ENCODE results near the gene ENOX2.
"Not testable (repeated sequence)": the region's sequence is repeated elsewhere in the genome, so short reads cannot be mapped to it uniquely, and the experiment has no call there.

Gene ENOX2

DNA sequence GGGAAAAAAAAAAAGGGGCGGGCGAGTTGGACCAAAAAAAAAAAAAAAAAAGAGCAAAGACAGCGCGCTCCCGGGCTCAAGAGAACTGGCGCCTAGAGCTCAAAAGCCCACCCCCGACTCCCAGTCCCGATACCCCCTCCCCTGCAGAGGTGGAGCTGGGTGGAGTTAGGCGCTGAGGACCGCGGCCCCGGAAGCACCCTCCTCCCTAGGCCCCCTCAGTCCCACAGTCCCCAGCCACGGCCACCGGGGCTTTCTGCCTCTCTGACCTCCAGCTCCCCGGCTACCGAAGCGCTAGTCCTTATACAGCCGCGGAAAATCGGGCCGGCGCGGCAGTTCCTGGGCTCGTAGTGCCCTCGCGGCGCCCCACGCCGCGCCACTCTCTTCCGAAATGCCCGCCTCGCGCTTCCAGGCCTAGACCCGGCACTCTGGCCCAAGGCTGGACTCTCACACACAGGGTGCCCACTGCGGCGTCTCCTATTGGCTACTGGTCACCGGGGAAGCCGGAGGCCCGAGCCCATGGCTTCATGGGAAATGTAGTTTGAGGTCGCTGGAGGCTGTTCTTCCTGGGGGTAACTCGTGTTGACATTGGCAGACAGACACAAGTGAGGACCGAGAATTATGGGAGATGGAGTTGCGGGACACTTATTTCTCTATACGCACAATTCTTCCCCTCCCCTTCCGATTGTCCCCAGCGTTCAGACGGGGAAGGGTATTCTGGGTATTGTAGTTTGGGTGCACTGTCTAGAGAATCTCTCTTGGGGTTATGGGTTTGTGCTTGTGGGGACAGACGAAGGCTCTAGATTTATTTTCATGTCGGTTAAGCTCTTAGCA is at the start of gene ENOX2:
TSS of gene ENOX2 (minus strand) at position 427 of the 831 bp plus-strand sequence. CDS start 199,993 bp downstream, outside the sequence.
- DNase-seq (ENCODE audit: low spot score), result peak; percentile 87

GRCh38 chrX:130952266-130953043 is 49.4 kb upstream of the ENOX2 start:
- DNase-seq (ENCODE audit: low spot score), result no peak

GRCh38 chrX:130944230-130944629 is 41.2 kb upstream of the ENOX2 start:
- DNase-seq (ENCODE audit: low spot score), result no peak

DNA sequence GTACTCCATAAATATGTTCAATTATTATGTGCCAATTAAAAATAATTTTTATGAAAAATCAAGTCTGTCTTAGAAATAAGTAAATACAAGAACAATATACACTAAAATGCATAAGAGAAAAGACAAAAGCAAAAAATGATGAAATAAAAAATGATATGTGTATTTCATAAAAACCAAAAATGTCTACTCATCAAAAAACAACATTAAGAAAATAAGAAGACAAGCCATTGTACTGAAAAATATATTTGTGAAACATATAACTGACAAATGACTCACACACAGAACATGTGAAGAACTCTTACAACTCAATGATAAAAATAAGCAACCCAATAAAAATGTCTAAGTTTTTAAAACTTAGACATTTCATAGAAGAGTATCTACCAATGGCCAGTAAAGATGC is 34.1 kb upstream of the ENOX2 start:
- no peak for DNase-seq (ENCODE audit: low spot score)

GRCh38 chrX:130933358-130933757 is 30.3 kb upstream of the ENOX2 start:
- no peak for DNase-seq (ENCODE audit: low spot score)

DNA sequence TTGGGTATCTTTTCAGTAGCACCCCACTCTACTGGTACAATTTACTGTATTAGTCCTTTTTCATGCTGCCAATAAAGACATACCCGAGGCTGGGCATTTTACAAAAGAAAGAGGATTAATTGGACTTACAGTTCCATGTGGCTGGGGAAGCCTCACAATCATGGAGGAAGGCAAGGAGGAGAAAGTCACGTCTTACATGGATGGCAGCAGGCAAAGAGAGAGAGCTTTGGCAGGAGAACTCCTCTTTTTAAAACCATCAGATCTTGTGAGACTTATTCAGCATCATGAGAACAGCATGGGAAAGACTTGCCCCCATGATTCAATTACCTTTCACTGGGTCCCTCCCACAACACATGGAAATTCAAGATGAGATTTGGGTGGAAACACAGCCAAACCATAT is 17.4 kb upstream of the ENOX2 start:
- DNase-seq (ENCODE audit: low spot score), result not testable (repeated sequence)

DNA sequence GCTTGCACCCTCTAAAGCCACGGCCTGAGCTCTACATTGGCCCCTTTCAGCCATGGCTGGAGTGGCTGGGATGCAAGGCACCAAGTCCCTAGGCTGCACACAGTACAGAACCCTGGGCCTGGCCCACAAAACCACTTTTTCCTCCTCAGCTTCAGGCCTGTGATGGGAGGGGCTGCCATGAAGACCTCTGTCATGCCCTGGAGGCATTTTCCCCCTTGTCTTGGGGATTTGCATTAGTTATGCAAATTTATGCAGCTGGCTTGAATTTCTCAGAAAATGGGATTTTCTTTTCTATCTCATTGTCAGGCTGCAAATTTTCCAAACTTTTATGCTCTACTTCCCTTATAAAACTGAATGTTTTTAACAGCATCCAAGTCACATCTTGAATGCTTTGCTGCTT is 16.7 kb upstream of the ENOX2 start:
- not testable (repeated sequence) for DNase-seq (ENCODE audit: low spot score)

DNA sequence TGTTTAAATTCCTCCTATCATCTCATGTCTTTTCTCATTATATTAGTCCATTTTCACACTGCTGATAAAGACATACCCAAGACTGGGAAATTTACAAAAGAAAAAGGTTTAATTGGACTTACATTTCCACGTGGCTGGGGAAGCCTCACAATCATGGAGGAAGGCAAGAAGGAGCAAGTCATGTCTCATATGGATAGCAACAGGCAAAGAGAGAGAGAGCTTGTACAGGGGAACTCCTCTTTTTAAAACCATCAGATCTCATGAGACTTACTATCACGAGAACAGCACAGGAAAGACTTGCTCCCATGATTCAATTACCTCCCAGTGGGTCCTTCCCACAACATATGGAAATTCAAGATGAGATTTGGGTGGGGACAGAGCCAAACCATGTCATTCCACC is 15.5 kb upstream of the ENOX2 start:
- DNase-seq (ENCODE audit: low spot score), result not testable (repeated sequence)

DNA sequence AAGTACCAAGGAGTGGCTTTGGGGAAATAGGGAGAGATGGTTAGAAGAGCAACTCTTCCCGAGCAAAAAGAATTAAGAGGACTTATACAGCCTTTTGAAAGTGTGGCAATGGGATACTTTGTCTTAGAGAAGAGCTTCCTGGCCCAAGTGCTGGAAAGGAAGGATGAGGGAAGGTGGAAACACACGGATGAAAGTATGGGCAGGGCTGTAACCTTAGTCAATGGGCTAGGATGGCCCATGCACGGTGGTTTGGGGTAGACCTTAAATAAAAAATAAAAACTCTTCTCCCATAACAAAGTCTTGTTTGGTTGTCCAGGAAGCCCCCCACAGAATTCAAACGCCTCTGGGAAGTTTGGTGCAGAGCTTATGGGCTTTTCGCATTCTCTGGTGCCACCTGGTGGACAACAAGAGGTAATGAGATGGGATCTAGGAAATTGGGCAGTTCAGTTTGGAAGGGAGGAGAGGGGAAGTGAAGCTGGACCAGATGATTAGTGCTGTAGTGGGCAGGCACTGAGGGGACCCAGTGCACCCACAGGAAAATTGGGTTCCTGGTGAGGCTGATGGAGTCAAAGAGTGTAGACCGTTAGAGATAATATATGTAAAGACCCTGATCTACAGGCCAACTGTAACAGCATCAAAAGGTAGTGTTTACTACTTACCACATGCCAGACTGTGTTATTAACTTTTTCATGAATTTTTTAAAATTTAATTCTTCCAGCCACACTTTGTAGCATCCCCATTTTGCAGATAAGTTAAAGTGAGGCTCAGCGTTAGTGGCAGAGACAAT is 13.8 kb upstream of the ENOX2 start:
- DNase-seq (ENCODE audit: low spot score), result peak; percentile 38

DNA sequence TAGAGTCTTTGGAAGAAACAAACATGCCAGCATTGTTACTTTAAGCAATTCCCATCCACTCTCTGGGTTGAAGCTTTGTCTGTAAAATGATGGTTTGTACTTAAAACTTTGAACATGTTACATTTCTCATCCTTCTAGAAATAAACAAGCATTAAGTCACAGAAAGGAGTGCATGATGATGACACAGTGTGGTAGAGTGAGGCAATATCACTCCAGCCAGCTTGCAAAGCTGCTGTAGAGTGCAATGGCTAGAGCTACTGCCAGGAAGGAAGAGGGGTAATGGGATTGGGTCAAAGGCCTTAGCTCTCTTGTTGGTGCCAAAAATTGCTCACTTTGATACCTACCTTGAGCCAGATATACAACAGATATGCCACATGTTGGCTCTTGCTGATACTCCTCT is 12.3 kb upstream of the ENOX2 start:
- no peak for DNase-seq (ENCODE audit: low spot score)

GRCh38 chrX:130909469-130910136 is 6.6 kb upstream of the ENOX2 start:
- DNase-seq (ENCODE audit: low spot score), result no peak

GRCh38 chrX:130906776-130907175 is 3.8 kb upstream of the ENOX2 start:
- no peak for DNase-seq (ENCODE audit: low spot score)

DNA sequence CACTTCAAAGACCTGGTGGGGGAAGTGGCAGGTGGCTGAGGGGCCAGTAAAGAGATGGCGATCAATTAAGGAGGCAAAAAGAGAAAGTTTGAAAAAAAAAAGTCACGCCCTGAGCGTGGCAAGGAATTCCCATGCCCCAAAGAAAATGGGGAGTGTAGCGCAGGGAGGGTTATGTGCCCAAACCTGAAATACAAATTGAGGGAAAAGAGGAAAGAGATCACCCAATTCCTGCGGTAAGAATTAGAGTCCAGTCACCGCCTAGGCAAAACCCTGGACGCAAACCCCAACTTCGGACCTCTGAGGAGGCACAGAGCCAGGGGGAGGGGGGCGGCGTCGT is 595 bp downstream of the ENOX2 start:
- no peak for DNase-seq (ENCODE audit: low spot score)

GRCh38 chrX:130896802-130897501 is 6.1 kb downstream of the ENOX2 start:
- DNase-seq (ENCODE audit: low spot score), result no peak

DNA sequence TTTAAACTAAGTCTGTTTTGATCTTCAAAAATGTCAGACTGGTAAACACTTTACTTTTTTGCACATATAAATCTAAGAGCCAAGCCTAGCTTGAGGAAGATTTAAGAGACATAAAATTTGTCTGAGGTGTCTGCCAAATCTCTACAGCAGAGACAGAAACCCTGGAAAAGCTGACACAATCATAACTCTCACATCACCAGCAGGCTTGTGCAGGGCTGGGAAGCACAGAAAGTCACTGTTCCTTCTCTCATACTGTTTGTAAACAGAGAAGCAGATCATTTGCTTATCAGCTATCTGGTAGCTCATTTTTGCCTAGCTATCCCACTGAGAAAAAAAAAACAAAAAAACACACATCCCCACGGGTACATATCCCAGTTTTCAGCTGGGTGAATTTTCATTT is 7.0 kb downstream of the ENOX2 start:
- no peak for DNase-seq (ENCODE audit: low spot score)

DNA sequence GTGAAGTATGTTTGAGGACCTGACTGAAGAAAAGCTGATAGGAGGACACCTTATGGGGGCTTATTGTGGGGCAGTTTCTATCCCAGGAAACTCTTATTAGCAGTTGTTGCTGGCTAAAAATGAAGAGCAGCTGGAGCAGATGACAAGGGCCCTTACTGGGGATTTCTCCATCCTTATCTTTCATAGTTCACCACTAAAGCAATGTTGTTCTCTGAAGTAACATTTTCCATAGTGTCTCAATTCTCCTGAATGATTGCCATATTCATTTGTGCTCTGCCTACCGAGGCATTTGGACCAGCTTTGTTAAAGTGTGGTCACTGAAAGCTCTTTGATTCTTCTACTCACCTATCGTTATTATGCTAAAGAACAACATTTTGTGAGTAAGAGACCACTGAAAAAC is 7.7 kb downstream of the ENOX2 start:
- DNase-seq (ENCODE audit: low spot score), result no peak

- no peak for DNase-seq (ENCODE audit: low spot score)
Measured at GRCh38 chrX:130893356-130894085, 9.5 kb downstream of the ENOX2 start.

- DNase-seq (ENCODE audit: low spot score), result no peak
Measured at GRCh38 chrX:130887376-130887775, 15.6 kb downstream of the ENOX2 start.

DNA sequence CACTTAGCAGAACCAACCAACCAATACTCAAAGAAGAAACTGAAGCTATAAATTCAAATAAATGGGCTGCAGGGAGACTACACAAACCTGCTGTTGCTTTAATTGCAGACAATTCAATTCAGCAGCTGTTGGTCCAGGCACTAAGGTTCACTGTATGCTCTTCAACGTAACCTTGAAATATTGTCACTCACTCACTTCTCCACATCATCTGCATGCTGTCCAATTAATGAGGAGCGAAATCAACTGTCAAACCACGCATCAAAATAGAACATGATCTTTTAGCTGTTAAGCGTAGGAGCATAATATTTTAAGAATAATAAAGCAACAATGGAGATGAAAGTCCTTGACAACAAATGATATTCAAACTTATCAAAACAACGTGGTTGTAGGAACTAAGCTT is 17.0 kb downstream of the ENOX2 start:
- no peak for DNase-seq (ENCODE audit: low spot score)

- no peak for DNase-seq (ENCODE audit: low spot score)
Measured at GRCh38 chrX:130885508-130885907, 17.5 kb downstream of the ENOX2 start.

- no peak for DNase-seq (ENCODE audit: low spot score)
Measured at GRCh38 chrX:130884627-130885026, 18.4 kb downstream of the ENOX2 start.
